Spleen (tissue), 7 donors: ENCODE results near the gene COQ10B.

ENCODE experiments used
- CTCF ChIP-seq, 11 experiments: fragments of 200-600 bp in 7 of 11; fragments of 450-650 bp in 4 of 11; sonication (generic) in 4 of 11; IDR thresholded peaks in 8 of 11; conservative IDR thresholded peaks in 3 of 11; 1 replicate in 7 of 11; 2 replicates in 4 of 11; pipeline versions ENCODE4 v1.4.0 to v1.8.0; 2016 to 2021; ENCODE audit warnings: antibody characterized with exemption in 11 of 11, inconsistent platforms in 4 of 11, mild to moderate bottlenecking in 1 of 11
- POLR2A ChIP-seq, 3 donors: fragments of 450-650 bp; IDR thresholded peaks; one replicate each; pipeline ENCODE4 v1.5.1; 2017; ENCODE audit warnings: antibody characterized with exemption in 3 of 3, mild to moderate bottlenecking in 1 of 3
- POLR2AphosphoS5 ChIP-seq, 3 donors: sonication (generic); formaldehyde crosslinking; IDR thresholded peaks; one replicate each; pipeline ENCODE4 v1.5.1; 2017; ENCODE audit warnings: antibody characterized with exemption in 3 of 3
- donor health status: DM: no; HTN: no; CAD: no; lungs with moderate emphysema.
- donor health status: DM: no; HTN: no; CAD: no.
- donor health status: DM: no; HTN: no; CAD: no.

GRCh38 chr2:197496695-197497094 lies 43.3 kb downstream of the COQ10B start:
- no peak for TF ChIP-seq CTCF (IDR thresholded peaks at IDR 0.05 in 8 of 11, conservative IDR thresholded peaks at IDR 0.05 in 3 of 11)
- no peak for TF ChIP-seq POLR2A (IDR thresholded peaks at IDR 0.05)
- TF ChIP-seq POLR2AphosphoS5 (IDR thresholded peaks at IDR 0.05) = no peak
